Measurements from ENCODE around the gene FOXP2.
"Not testable (repeated sequence)": the region's sequence is repeated elsewhere in the genome, so short reads cannot be mapped to it uniquely, and the experiment has no call there.

FOXP2 gene

GRCh38 chr7:114414156-114415063 lies at the start of gene FOXP2:
Gene FOXP2, plus strand, starts transcription at chr7:114414815. Its CDS starts 11,697 bp downstream, at chr7:114426512.
- DNase-seq = no peak

GRCh38 chr7:114365791-114366190 lies 48.8 kb upstream of the FOXP2 start:
- no peak for DNase-seq

GRCh38 chr7:114368492-114368891 lies 46.1 kb upstream of the FOXP2 start:
- DNase-seq = no peak

GRCh38 chr7:114369294-114369693 lies 45.3 kb upstream of the FOXP2 start:
- no peak for DNase-seq

GRCh38 chr7:114372619-114373018 lies 42.0 kb upstream of the FOXP2 start:
- no peak for DNase-seq

- no peak for DNase-seq
These were observed 38.7 kb upstream of the FOXP2 start for GRCh38 chr7:114375907-114376306.

- not testable (repeated sequence) for DNase-seq
These were observed 30.7 kb upstream of the FOXP2 start for GRCh38 chr7:114383946-114384345.

GRCh38 chr7:114384346-114384745 lies 30.3 kb upstream of the FOXP2 start:
- DNase-seq = not testable (repeated sequence)

GRCh38 chr7:114388021-114388420 lies 26.6 kb upstream of the FOXP2 start:
- no peak for DNase-seq

GRCh38 chr7:114392686-114393085 lies 21.9 kb upstream of the FOXP2 start:
- no peak for DNase-seq

- DNase-seq = no peak
These were observed 11.6 kb upstream of the FOXP2 start for GRCh38 chr7:114402876-114403635.

GRCh38 chr7:114405427-114405826 lies 9.2 kb upstream of the FOXP2 start:
- no peak for DNase-seq

- DNase-seq = no peak
These were observed 4.9 kb upstream of the FOXP2 start for GRCh38 chr7:114409750-114410149.

GRCh38 chr7:114412548-114412947 lies 2.1 kb upstream of the FOXP2 start:
- DNase-seq = no peak

- no peak for DNase-seq
These were observed 857 bp upstream of the FOXP2 start for GRCh38 chr7:114413761-114414155.

GRCh38 chr7:114415064-114415989 lies 712 bp downstream of the FOXP2 start:
- no peak for DNase-seq

- DNase-seq = no peak
These were observed 1.7 kb downstream of the FOXP2 start for GRCh38 chr7:114416129-114416990.

- no peak for DNase-seq
These were observed 2.7 kb downstream of the FOXP2 start for GRCh38 chr7:114417290-114417689.

GRCh38 chr7:114418117-114418516 lies 3.5 kb downstream of the FOXP2 start:
- DNase-seq = no peak

GRCh38 chr7:114419441-114420272 lies 5.0 kb downstream of the FOXP2 start:
- DNase-seq = no peak

Data from amniotic stem cell (primary cell).